ENCODE data around the gene SORCS2. TPM values are rescaled to one million over a fixed set of nuclear protein-coding genes. Genes with fewer than 3 reads are reported as not detected.

The SORCS2 gene
- total RNA-seq, 2 experiments from 2014 or later, result 0.03 TPM; not detected in 1

DNA sequence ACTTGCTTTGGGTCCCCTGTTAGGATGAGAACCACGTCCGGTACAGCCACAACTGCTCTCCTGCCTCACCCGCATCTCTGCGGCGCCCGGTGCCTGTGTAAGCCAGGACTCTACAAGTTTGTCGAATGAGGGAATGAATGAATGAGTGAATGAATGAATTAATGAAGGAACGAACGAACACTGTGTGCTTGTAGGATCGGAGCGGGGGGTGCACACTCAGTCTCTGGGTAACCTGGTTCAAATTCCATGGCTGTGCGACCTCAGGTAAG, 443.8 kb downstream of the SORCS2 start:
- CTCF ChIA-PET (ENCODE audit: unreplicated experiment), result no interaction called here
- BruUV-seq (replicated peaks), result no TSS peak

GRCh38 chr4:7637139-7637538, 444.8 kb downstream of the SORCS2 start:
- H4K20me1 ChIP-seq (ENCODE audit: insufficient read depth, low read length), result no peaks in the 10 kb centered on the region
- H3K9me3 ChIP-seq (ENCODE audit: low read length), result no peaks in the 10 kb centered on the region
- no peak overlapping the region for H2AFZ ChIP-seq (ENCODE audit: low read length)
- no peaks in the 10 kb centered on the region for H3K36me3 ChIP-seq (ENCODE audit: insufficient read depth, low read length)
- H3K4me1 ChIP-seq (ENCODE audit: insufficient read depth, low read length, poor library complexity, severe bottlenecking), result no peaks in the 10 kb centered on the region
- H3K27ac ChIP-seq (ENCODE audit: low read depth, low read length, poor library complexity, severe bottlenecking), result no peak overlapping the region
- POLR2A ChIA-PET, result no interaction called here
- H3K4me3 ChIP-seq (ENCODE audit: low read depth, low read length, poor library complexity, severe bottlenecking), result no peak overlapping the region
- TF ChIP-seq EZH2phosphoT487 (IDR thresholded peaks at IDR 0.05; ENCODE audit: borderline replicate concordance, low read depth, low read length) (no peak), CTCF (conservative IDR thresholded peaks at IDR 0.05; ENCODE audit: low read length) (no peak)
- intact Hi-C loops (cut with micrococcal nuclease; ENCODE audit: unreplicated experiment), result no loop called here
- CTCF ChIA-PET (ENCODE audit: unreplicated experiment), result no interaction called here
- H3K4me2 ChIP-seq (ENCODE audit: low read length), result no peak overlapping the region
- no TSS peak for BruUV-seq (replicated peaks)
- no peak for DNase-seq (ENCODE audit: low spot score)
- no peaks in the 10 kb centered on the region for H3K79me2 ChIP-seq (ENCODE audit: insufficient read depth, low read depth, low read length)
- H3K9me2 ChIP-seq (ENCODE audit: insufficient read depth, low read length), result no peaks in the 10 kb centered on the region

More for the DNA sequence above, 443.8 kb downstream of the SORCS2 start:
- Histone ChIP-seq H3K4me3 (ENCODE audit: low read depth, low read length, poor library complexity, severe bottlenecking) (no peak overlapping the region), H3K4me2 (ENCODE audit: low read length) (no peak overlapping the region), H4K20me1 (ENCODE audit: insufficient read depth, low read length) (no peaks in the 10 kb centered on the region), H3K9me2 (ENCODE audit: insufficient read depth, low read length) (no peaks in the 10 kb centered on the region), H3K9me3 (ENCODE audit: low read length) (no peaks in the 10 kb centered on the region), H3K27ac (ENCODE audit: low read depth, low read length, poor library complexity, severe bottlenecking) (no peak overlapping the region), H3K36me3 (ENCODE audit: insufficient read depth, low read length) (no peaks in the 10 kb centered on the region), H3K4me1 (ENCODE audit: insufficient read depth, low read length, poor library complexity, severe bottlenecking) (no peaks in the 10 kb centered on the region), H2AFZ (ENCODE audit: low read length) (no peak overlapping the region), H3K79me2 (ENCODE audit: insufficient read depth, low read depth, low read length) (no peaks in the 10 kb centered on the region)
- no peak for DNase-seq (ENCODE audit: low spot score)
- no peak for TF ChIP-seq EZH2phosphoT487 (IDR thresholded peaks at IDR 0.05; ENCODE audit: borderline replicate concordance, low read depth, low read length)
- TF ChIP-seq CTCF (conservative IDR thresholded peaks at IDR 0.05; ENCODE audit: low read length), result no peak
- POLR2A ChIA-PET, result interaction anchor here (1.5 kb wide), 1 partner anchor 14 kb away, joined by 3 read pairs; no protein-coding TSS in a partner anchor
- intact Hi-C loops (cut with micrococcal nuclease; ENCODE audit: unreplicated experiment), result no loop called here

- Histone ChIP-seq H3K4me3 (ENCODE audit: low read depth, low read length, poor library complexity, severe bottlenecking) (no peak overlapping the region), H3K9me2 (ENCODE audit: insufficient read depth, low read length) (no peaks in the 10 kb centered on the region), H3K36me3 (ENCODE audit: insufficient read depth, low read length) (no peaks in the 10 kb centered on the region), H3K4me1 (ENCODE audit: insufficient read depth, low read length, poor library complexity, severe bottlenecking) (no peaks in the 10 kb centered on the region), H3K27ac (ENCODE audit: low read depth, low read length, poor library complexity, severe bottlenecking) (no peak overlapping the region), H3K4me2 (ENCODE audit: low read length) (no peak overlapping the region), H3K79me2 (ENCODE audit: insufficient read depth, low read depth, low read length) (no peaks in the 10 kb centered on the region), H3K9me3 (ENCODE audit: low read length) (no peaks in the 10 kb centered on the region), H4K20me1 (ENCODE audit: insufficient read depth, low read length) (no peaks in the 10 kb centered on the region), H2AFZ (ENCODE audit: low read length) (no peak overlapping the region)
- DNase-seq (ENCODE audit: low spot score), result no peak
- intact Hi-C loops (cut with micrococcal nuclease; ENCODE audit: unreplicated experiment), result no loop called here
- ChIA-PET CTCF (ENCODE audit: unreplicated experiment) (no interaction called here), POLR2A (interaction anchor here (0.7 kb wide), 1 partner anchor 9 kb away, joined by 3 read pairs; no protein-coding TSS in a partner anchor)
- no peak for TF ChIP-seq EZH2phosphoT487 (IDR thresholded peaks at IDR 0.05; ENCODE audit: borderline replicate concordance, low read depth, low read length)
- TF ChIP-seq CTCF (conservative IDR thresholded peaks at IDR 0.05; ENCODE audit: low read length), result no peak
- no TSS peak for BruUV-seq (replicated peaks)
Observed at GRCh38 chr4:7637971-7638370, 445.6 kb downstream of the SORCS2 start.

All from OCI-LY7 (cell line).